A549 (cell line): ENCODE results near the gene RYR3. TPM values are rescaled to one million over a fixed set of nuclear protein-coding genes. Genes with fewer than 3 reads are reported as not detected.

Source experiments
- ATAC-seq, 2 experiments: fragments of 200-7000 bp in 1 of 2; fragments of >200 bp in 1 of 2; cut with Nextera tagmentation in 1 of 2; cut with Tn5 transposase in 1 of 2; 3 replicates each; pipeline versions ENCODE4 v1.8.0 to v1.9.1; 2018 to 2020; ENCODE audit warnings: mild to moderate bottlenecking in 1 of 2, moderate library complexity in 1 of 2
- CTCF ChIA-PET: fragments of 300-600 bp; sonication (Branson Sonifier 250); formaldehyde crosslinking; extraction: SDS; loops from one replicate; lab custom pipeline; 2021; ENCODE audit warnings: antibody characterized with exemption, inconsistent platforms; lab: Yijun Ruan, JAX
- POLR2A ChIA-PET: fragments of 350-600 bp; formaldehyde crosslinking; extraction: SDS; loops from one replicate; lab custom pipeline; 2021; ENCODE audit warnings: antibody characterized with exemption, inconsistent platforms; lab: Yijun Ruan, JAX
- DNase-seq, 2 experiments: peaks; one replicate each; pipeline versions ENCODE4 v3.0.0 to v3.0.0-alpha.2; 2011 to 2016; ENCODE audit warnings: low read depth in 1 of 2, low spot score in 1 of 2
- FAIRE-seq: peaks from 2 replicates; lab custom pipeline; 2011; peaks lifted over from hg19 to GRCh38; lab: Jason Lieb, UNC
- H3K27ac ChIP-seq, 2 experiments: fragments of >200 bp; sonication (Bioruptor Twin); formaldehyde crosslinking; 3 replicates each; pipeline ENCODE4 v1.5.1; 2016 to 2017
- H3K4me1 ChIP-seq: fragments of >200 bp; sonication (Bioruptor Twin); formaldehyde crosslinking; 3 replicates; pipeline ENCODE4 v1.6.1; 2016
- H3K4me2 ChIP-seq: fragments of >200 bp; sonication (Bioruptor Twin); formaldehyde crosslinking; 3 replicates; pipeline ENCODE4 v1.6.1; 2016
- H3K4me3 ChIP-seq: fragments of >200 bp; sonication (Bioruptor Twin); formaldehyde crosslinking; 3 replicates; pipeline ENCODE4 v1.5.1; 2016
- H3K9me3 ChIP-seq: fragments of >200 bp; sonication (Bioruptor Twin); formaldehyde crosslinking; 3 replicates; pipeline ENCODE4 v1.6.1; 2016
- CBX2 ChIP-seq: fragments of 200-600 bp; sonication (generic); IDR thresholded peaks from 2 replicates; pipeline ENCODE4 v1.6.1; 2016; ENCODE audit warnings: low read depth, mild to moderate bottlenecking, borderline replicate concordance
- CBX8 ChIP-seq: fragments of 200-600 bp; sonication (generic); IDR thresholded peaks from 2 replicates; pipeline ENCODE4 v1.6.1; 2016
- CEBPB ChIP-seq, 2 experiments: fragments of >200 bp in 1 of 2; sonication (Bioruptor Twin) in 1 of 2; formaldehyde crosslinking in 1 of 2; IDR thresholded peaks; 2 replicates each; pipeline ENCODE4 v1.6.1; 2012 to 2016
- EP300 ChIP-seq, 2 experiments: fragments of >200 bp; sonication (Bioruptor Twin); formaldehyde crosslinking; IDR thresholded peaks; 2 replicates in 1 of 2; 3 replicates in 1 of 2; pipeline ENCODE4 v1.6.1; 2016 to 2017
- FOSL2 ChIP-seq, 2 experiments: fragments of 450-650 bp in 1 of 2; fragments of >200 bp in 1 of 2; sonication (Bioruptor Twin) in 1 of 2; formaldehyde crosslinking; IDR thresholded peaks; 2 replicates each; pipeline versions ENCODE4 v1.5.0 to v1.6.1; 2016 to 2020; ENCODE audit warnings: mild to moderate bottlenecking in 1 of 2, moderate library complexity in 1 of 2
- HEYL ChIP-seq: fragments of 250-450 bp; sonication (Bioruptor Pico); IDR thresholded peaks from 2 replicates; pipeline ENCODE4 v1.8.0; 2021; ENCODE audit warnings: mild to moderate bottlenecking, moderate library complexity
- HMGXB4 ChIP-seq: fragments of 250-450 bp; sonication (Bioruptor Pico); IDR thresholded peaks from 2 replicates; pipeline ENCODE4 v1.5.0; 2021; ENCODE audit warnings: mild to moderate bottlenecking, moderate library complexity, borderline replicate concordance
- HOXB13 ChIP-seq: fragments of 250-450 bp; sonication (Bioruptor Pico); IDR thresholded peaks from 2 replicates; pipeline ENCODE4 v1.5.0; 2020; ENCODE audit warnings: low read depth, mild to moderate bottlenecking, moderate library complexity
- JUN ChIP-seq, 2 experiments: fragments of >200 bp; sonication (Bioruptor Twin); formaldehyde crosslinking; IDR thresholded peaks; 2 replicates in 1 of 2; 3 replicates in 1 of 2; pipeline ENCODE4 v1.6.1; 2016 to 2017
- JUNB ChIP-seq: fragments of >200 bp; sonication (Bioruptor Twin); formaldehyde crosslinking; IDR thresholded peaks from 2 replicates; pipeline ENCODE4 v1.6.1; 2016
- KDM1A ChIP-seq: fragments of 200-600 bp; sonication (generic); IDR thresholded peaks from 2 replicates; pipeline ENCODE4 v1.6.1; 2016; ENCODE audit warnings: low read depth, mild to moderate bottlenecking
- KDM5A ChIP-seq: fragments of 200-600 bp; sonication (generic); IDR thresholded peaks from 2 replicates; pipeline ENCODE4 v1.6.1; 2016; ENCODE audit warnings: antibody characterized with exemption, mild to moderate bottlenecking
- MAFK ChIP-seq: fragments of 450-650 bp; IDR thresholded peaks from 2 replicates; pipeline ENCODE4 v1.6.1; 2014; ENCODE audit not compliant: partially characterized antibody
- MAX ChIP-seq: IDR thresholded peaks from 2 replicates; pipeline ENCODE4 v1.6.1; 2012
- MAZ ChIP-seq: fragments of 150-350 bp; IDR thresholded peaks from 2 replicates; pipeline ENCODE4 v1.6.1; 2014; ENCODE audit warnings: antibody characterized with exemption, low read depth, low read length, borderline replicate concordance
- NPAS2 ChIP-seq: fragments of 250-450 bp; sonication (Bioruptor Pico); IDR thresholded peaks from 2 replicates; pipeline ENCODE4 v1.8.0; 2022; ENCODE audit warnings: mild to moderate bottlenecking, moderate library complexity, borderline replicate concordance
- PBX3 ChIP-seq: IDR thresholded peaks from 2 replicates; pipeline ENCODE4 v1.6.1; 2012
- RNF2 ChIP-seq: fragments of 200-600 bp; sonication (generic); IDR thresholded peaks from 2 replicates; pipeline ENCODE4 v1.6.1; 2016; ENCODE audit warnings: low read depth, mild to moderate bottlenecking, antibody characterized with exemption, moderate library complexity, borderline replicate concordance
- SMC3 ChIP-seq: fragments of >200 bp; sonication (Bioruptor Twin); formaldehyde crosslinking; IDR thresholded peaks from 3 replicates; pipeline ENCODE4 v1.6.1; 2018; ENCODE audit warnings: inconsistent platforms
- TP53 ChIP-seq: fragments of 250-450 bp; sonication (Bioruptor Pico); IDR thresholded peaks from 2 replicates; pipeline ENCODE4 v1.5.0; 2021; ENCODE audit warnings: mild to moderate bottlenecking, moderate library complexity
- ZNF302 ChIP-seq: fragments of 250-450 bp; sonication (Bioruptor Pico); IDR thresholded peaks from 2 replicates; pipeline ENCODE4 v1.9.0; 2021; ENCODE audit warnings: inconsistent platforms, mild to moderate bottlenecking, moderate library complexity
- WGBS: methylation state at CpG from one replicate; pipeline ENCODE4 v1.1.6; 2017; ENCODE audit errors: missing lambda C conversion rate; 5-methylcytosine and 5-hydroxymethylcytosine counted together
- polyA plus RNA-seq, 4 experiments: library from polyadenylated mRNA; depleted of rRNA in 3 of 4; stranded (reverse); fragments of >200 nt; fragmentation: RNase III in 1 of 4; extraction: RNeasy Plus Mini Kit Qiagen cat#74134 plus additional on column Dnase treatment in 1 of 4; gene quantifications; 2 replicates in 3 of 4; 3 replicates in 1 of 4; pipeline ENCODE4 v1.2.3, GENCODE V29; 2011 to 2017
- TF ChIP-seq, protein P1 (sequence below): fragments of 150-350 bp; IDR thresholded peaks from 2 replicates; pipeline ENCODE4 v1.6.1; 2014; ENCODE audit warnings: low read depth, mild to moderate bottlenecking, low read length
- TF ChIP-seq, protein P2 (sequence below): fragments of 250-450 bp; sonication (Bioruptor Pico); IDR thresholded peaks from 2 replicates; pipeline ENCODE4 v1.5.0; 2020; ENCODE audit warnings: low read depth, mild to moderate bottlenecking, moderate library complexity

Gene RYR3
- polyA plus RNA-seq, 2 of the 4 experiments (the other 2 are of a cell fraction): 0.03 TPM; not detected in 1

DNA sequence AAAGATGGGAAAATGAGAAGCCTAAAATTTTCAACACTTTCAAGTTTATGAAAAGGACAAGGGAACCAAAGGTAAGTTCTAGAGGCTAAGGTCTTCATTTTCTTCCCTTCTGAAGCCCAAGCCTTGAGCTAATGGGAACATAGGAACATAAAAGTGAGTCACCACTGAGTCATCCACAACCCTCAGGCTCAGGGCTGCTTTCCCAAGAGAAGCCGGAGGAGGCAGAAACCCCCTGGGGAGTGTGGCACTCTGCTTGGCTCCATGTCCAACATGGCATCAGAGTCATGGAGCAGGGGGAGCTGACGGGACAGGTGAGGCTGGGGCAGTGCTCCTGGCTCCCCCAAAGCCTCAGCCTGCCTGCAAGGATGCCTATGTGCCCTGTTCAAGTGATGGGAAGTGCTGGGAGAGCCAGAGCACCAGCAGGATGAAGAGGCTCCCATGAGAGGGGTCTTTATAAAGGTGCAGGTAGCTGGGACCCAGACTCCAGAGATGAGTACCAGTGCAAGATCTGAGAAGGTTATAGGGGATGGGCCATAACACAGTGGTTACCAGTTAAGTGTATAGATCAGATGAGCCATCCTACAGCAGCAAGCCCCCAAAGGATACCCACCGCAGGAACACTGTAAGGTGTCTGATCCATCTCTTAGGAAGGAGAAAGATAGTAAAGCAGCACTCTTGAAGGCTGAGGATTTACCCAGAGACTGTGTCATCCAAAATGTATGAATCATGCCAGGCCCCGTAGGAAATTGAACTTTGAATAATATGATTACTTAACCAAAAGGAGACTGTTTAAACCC, 31.8 kb upstream of the RYR3 start:
- Histone ChIP-seq H3K27ac (peak overlapping the region; percentile 74 to 88), H3K9me3 (peaks cover 12% of the 10 kb centered on the region; the same call in 2 of the 3 replicates), H3K4me2 (peak overlapping the region; percentile 72), H3K4me1 (peaks cover 21% of the 10 kb centered on the region), H3K4me3 (no peak overlapping the region)
- WGBS: 12% methylated on average over 4 of the region's 4 CpGs
- CTCF ChIA-PET: interaction anchor here (0.9 to 7.5 kb wide), 12 partner anchors 8 to 451 kb away, joined by 3 to 89 read pairs (median 4); no protein-coding TSS in a partner anchor
- DNase-seq: peak; percentile 80 to 88
- FAIRE-seq: peak; percentile 97
- TF ChIP-seq FOSL2 (IDR thresholded peaks at IDR 0.05) (peak; percentile 99), FOSL2 (CRISPR knock-in tag; IDR thresholded peaks at IDR 0.05) (peak; percentile 98), NPAS2 (CRISPR knock-in tag) (no peak), JUNB (peak; percentile 93), CEBPB (IDR thresholded peaks at IDR 0.05) (peak in 1 of 2 experiments; percentile 69; a peak in 2 of 4 replicates), EP300 (IDR thresholded peaks at IDR 0.05) (peak in 1 of 2 experiments; percentile 25; a peak in 1 of 5 replicates), ZNF302 (no peak), JUN (IDR thresholded peaks at IDR 0.05) (peak in 1 of 2 experiments; percentile 31; a peak in 1 of 5 replicates), MAX (peak; percentile 54)
- ATAC-seq: peak; percentile 96 to 98
- POLR2A ChIA-PET: no interaction called here

DNA sequence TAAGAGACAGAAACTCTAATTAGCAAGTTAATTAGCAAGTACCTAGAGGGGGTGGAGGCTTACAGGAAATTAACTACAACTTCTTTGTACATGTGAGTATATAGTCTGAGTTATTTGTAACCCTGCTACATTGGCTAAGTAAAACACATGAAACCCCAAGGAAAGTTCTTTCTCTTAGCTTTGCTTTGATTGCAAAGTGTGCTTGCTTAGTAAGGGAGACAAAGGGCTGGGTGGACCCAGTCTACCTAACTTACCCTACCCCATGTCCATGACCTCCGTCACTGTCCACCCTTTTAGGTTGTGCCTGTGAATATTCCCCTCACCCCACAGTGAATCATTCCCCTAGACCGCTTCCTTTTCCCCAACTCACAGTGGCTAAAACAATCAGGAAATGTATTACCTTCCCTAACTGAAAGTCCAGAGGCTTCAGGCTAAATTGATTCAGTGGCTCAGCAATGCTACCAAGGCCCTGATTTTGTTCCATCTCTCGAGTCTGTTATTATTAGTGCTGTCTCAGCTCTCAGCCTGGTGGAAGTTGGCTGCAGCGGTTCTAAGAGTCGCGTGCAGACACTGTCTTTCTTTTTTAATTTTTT, 31.1 kb upstream of the RYR3 start:
- Histone ChIP-seq H3K9me3 (peaks cover 12% of the 10 kb centered on the region; the same call in 2 of the 3 replicates), H3K4me3 (no peak overlapping the region), H3K4me1 (peaks cover 21% of the 10 kb centered on the region), H3K27ac (peak overlapping the region; percentile 74 to 88), H3K4me2 (peak overlapping the region; percentile 72)
- FAIRE-seq (peak; percentile 78), DNase-seq (peak; percentile 54 to 63), ATAC-seq (peak; percentile 72 to 81)
- CTCF ChIA-PET: interaction anchor here (1.0 to 7.5 kb wide), 5 partner anchors 14 to 421 kb away, joined by 3 to 89 read pairs (median 5); no protein-coding TSS in a partner anchor
- 0 out of 5 replicates have a peak, but pooled peaks of 1 of the 2 experiments have one; percentile 17 for TF ChIP-seq JUN (IDR thresholded peaks at IDR 0.05)
- TF ChIP-seq JUNB: peak; percentile 27; the same call in 1 of the 2 replicates
- no peak for TF ChIP-seq TP53
- TF ChIP-seq KDM5A: no peak
- TF ChIP-seq MAFK: peak; percentile 18
- WGBS: 52% methylated on average over 6 of the region's 6 CpGs
- POLR2A ChIA-PET: no interaction called here

DNA sequence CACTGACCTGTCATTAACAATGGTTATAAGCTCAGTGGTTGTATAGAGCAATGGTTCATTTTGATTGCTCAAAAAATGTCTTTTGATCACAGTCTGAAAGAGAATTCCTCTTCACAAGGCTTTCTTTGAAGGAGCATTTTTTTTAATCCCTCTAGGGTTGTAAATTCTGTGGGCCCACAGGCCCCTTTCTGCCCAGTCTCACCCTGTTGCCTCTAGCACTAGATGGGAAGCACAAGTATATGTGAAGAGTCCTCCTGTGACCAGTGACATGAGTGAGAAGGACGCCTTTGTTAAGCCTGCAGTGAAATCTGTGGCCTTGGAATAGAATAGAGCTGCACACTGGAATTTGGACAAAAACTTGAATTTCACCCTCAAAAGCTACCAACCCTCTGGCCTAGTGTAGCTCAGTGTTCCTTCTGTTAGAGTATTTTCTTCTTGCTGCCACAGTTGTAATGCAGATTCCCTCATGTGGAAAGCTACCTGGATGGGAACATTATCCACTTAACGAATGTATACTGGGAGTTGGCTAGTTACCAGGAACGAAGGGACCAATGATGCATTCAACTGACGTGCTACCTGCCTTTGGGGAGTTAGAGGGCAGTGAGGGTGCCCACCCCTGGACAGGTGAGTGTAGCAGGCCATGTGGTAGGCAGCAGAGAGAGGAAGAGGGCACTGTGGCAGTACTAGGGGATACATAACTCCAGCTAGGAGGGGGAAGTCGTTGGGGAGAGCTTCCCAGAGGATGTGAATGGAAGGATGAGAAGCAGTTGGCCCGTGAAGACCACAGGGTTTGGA, 28.3 kb upstream of the RYR3 start:
- no peak for DNase-seq
- Histone ChIP-seq H3K4me1 (peaks cover 21% of the 10 kb centered on the region), H3K27ac (peak overlapping the region in 1 of 2 experiments; percentile 17; a peak in 2 of 6 replicates), H3K4me3 (no peak overlapping the region), H3K9me3 (no peaks in the 10 kb centered on the region), H3K4me2 (no peak overlapping the region)
- ATAC-seq: no peak
- WGBS: 53% methylated on average over 6 of the region's 6 CpGs
- no peak for FAIRE-seq
- POLR2A ChIA-PET: interaction anchor here (0.7 kb wide), 1 partner anchor 28 kb away, joined by 4 read pairs; no protein-coding TSS in a partner anchor
- CTCF ChIA-PET: interaction anchor here (0.8 to 7.5 kb wide), 7 partner anchors 8 to 439 kb away, joined by 3 to 89 read pairs (median 5); no protein-coding TSS in a partner anchor
- TF ChIP-seq MAZ: no peak
- TF ChIP-seq HEYL: no peak
- TF ChIP-seq KDM1A: no peak
- no peak for TF ChIP-seq HOXB13
- no peak for TF ChIP-seq MAX
- TF ChIP-seq SMC3: no peak
- TF ChIP-seq, protein P1, sequence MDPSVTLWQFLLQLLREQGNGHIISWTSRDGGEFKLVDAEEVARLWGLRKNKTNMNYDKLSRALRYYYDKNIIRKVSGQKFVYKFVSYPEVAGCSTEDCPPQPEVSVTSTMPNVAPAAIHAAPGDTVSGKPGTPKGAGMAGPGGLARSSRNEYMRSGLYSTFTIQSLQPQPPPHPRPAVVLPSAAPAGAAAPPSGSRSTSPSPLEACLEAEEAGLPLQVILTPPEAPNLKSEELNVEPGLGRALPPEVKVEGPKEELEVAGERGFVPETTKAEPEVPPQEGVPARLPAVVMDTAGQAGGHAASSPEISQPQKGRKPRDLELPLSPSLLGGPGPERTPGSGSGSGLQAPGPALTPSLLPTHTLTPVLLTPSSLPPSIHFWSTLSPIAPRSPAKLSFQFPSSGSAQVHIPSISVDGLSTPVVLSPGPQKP: no peak
- no peak for TF ChIP-seq RNF2
- TF ChIP-seq, protein P2, sequence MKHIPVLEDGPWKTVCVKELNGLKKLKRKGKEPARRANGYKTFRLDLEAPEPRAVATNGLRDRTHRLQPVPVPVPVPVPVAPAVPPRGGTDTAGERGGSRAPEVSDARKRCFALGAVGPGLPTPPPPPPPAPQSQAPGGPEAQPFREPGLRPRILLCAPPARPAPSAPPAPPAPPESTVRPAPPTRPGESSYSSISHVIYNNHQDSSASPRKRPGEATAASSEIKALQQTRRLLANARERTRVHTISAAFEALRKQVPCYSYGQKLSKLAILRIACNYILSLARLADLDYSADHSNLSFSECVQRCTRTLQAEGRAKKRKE (CRISPR knock-in tag): no peak
- no peak for TF ChIP-seq CBX2
- TF ChIP-seq PBX3: no peak
- no peak for TF ChIP-seq MAFK
- TF ChIP-seq HMGXB4 (CRISPR knock-in tag): no peak
- TF ChIP-seq CBX8: no peak
- TF ChIP-seq ZNF302: no peak
